Measurements from ENCODE around the gene ZNF595. TPM values are rescaled to one million over a fixed set of nuclear protein-coding genes. Genes with fewer than 3 reads are reported as not detected.
"Not testable (repeated sequence)": the region's sequence is repeated elsewhere in the genome, so short reads cannot be mapped to it uniquely, and the experiment has no call there.

The ZNF595 gene
- polyA plus RNA-seq, 3 donors = 0.58 to 7.3 (median 1.6) TPM

- H3K4me3 ChIP-seq (replicated peaks in 1 of 3; ENCODE audit: low read depth in 2 of 3, low read length in 3 of 3); H4K20me1 ChIP-seq (ENCODE audit: insufficient read depth, low read length); H3K27me3 ChIP-seq (ENCODE audit: control insufficient read depth in 2 of 2, insufficient read depth in 2 of 2, low read length in 2 of 2); H3K27ac ChIP-seq (ENCODE audit: low read depth in 1 of 2, low read length in 2 of 2); H3K27ac Mint-ChIP-seq; H3K36me3 ChIP-seq (replicated peaks in 1 of 2; ENCODE audit: control insufficient read depth in 1 of 2, insufficient read depth in 2 of 2, low read length in 2 of 2); H3K79me2 ChIP-seq (ENCODE audit: insufficient read depth, low read length); H3K4me1 ChIP-seq (ENCODE audit: control insufficient read depth in 1 of 2, insufficient read depth in 2 of 2, low read length in 2 of 2); H3K4me1 Mint-ChIP-seq; H2AFZ ChIP-seq (ENCODE audit: insufficient read depth, low read depth, low read length, poor library complexity, severe bottlenecking); H3K27me3 Mint-ChIP-seq (ENCODE audit: low read depth in 3 of 3); H3K36me3 Mint-ChIP-seq; H3K4me3 Mint-ChIP-seq; H3K9ac ChIP-seq (ENCODE audit: insufficient read depth, low read length, poor library complexity, severe bottlenecking); intact Hi-C loops (cut with micrococcal nuclease); H3K4me2 ChIP-seq (replicated peaks; ENCODE audit: extremely low read depth, low read length, poor library complexity, severe bottlenecking): not testable (repeated sequence)
- peaks cover 0 to 13% (median 8%) of the 10 kb centered on the region in 7 donors for H3K9me3 Mint-ChIP-seq
- WGBS (ENCODE audit: insufficient coverage) = 55% methylated on average over 8 of the region's 21 CpGs
- TF ChIP-seq CTCF (IDR thresholded peaks at IDR 0.05) = peak; percentile 43
- DNase-seq = peak in 1 of 3 donors; percentile 5
- peaks cover 11 to 12% of the 10 kb centered on the region in 2 donors for H3K9me3 ChIP-seq (replicated peaks in 1 of 2; ENCODE audit: control insufficient read depth in 1 of 2, insufficient read depth in 1 of 2, low read length in 2 of 2)
Observed at GRCh38 chr4:11816-12417, 41.2 kb upstream of the ZNF595 start.

- H4K20me1 ChIP-seq (ENCODE audit: insufficient read depth, low read length); H3K9me3 ChIP-seq (replicated peaks in 1 of 2; ENCODE audit: control insufficient read depth in 1 of 2, insufficient read depth in 1 of 2, low read length in 2 of 2); H3K27me3 ChIP-seq (ENCODE audit: control insufficient read depth in 2 of 2, insufficient read depth in 2 of 2, low read length in 2 of 2); H3K9me3 Mint-ChIP-seq; H3K4me1 Mint-ChIP-seq; H3K36me3 Mint-ChIP-seq; H3K36me3 ChIP-seq (replicated peaks in 1 of 2; ENCODE audit: control insufficient read depth in 1 of 2, insufficient read depth in 2 of 2, low read length in 2 of 2); H3K27ac ChIP-seq (ENCODE audit: low read depth in 1 of 2, low read length in 2 of 2); H3K4me3 ChIP-seq (replicated peaks in 1 of 3; ENCODE audit: low read depth in 2 of 3, low read length in 3 of 3); H3K4me2 ChIP-seq (replicated peaks; ENCODE audit: extremely low read depth, low read length, poor library complexity, severe bottlenecking); H3K4me1 ChIP-seq (ENCODE audit: control insufficient read depth in 1 of 2, insufficient read depth in 2 of 2, low read length in 2 of 2); H3K4me3 Mint-ChIP-seq; H3K79me2 ChIP-seq (ENCODE audit: insufficient read depth, low read length); H3K9ac ChIP-seq (ENCODE audit: insufficient read depth, low read length, poor library complexity, severe bottlenecking); DNase-seq; H2AFZ ChIP-seq (ENCODE audit: insufficient read depth, low read depth, low read length, poor library complexity, severe bottlenecking); intact Hi-C loops (cut with micrococcal nuclease); H3K27me3 Mint-ChIP-seq (ENCODE audit: low read depth in 3 of 3); H3K27ac Mint-ChIP-seq: not testable (repeated sequence)
- WGBS (ENCODE audit: insufficient coverage) = no CpG with 5 or more reads among the region's 3 CpGs
Observed at GRCh38 chr4:18128-18527, 35.0 kb upstream of the ZNF595 start.

- H3K9me3 ChIP-seq (replicated peaks in 1 of 2; ENCODE audit: control insufficient read depth in 1 of 2, insufficient read depth in 1 of 2, low read length in 2 of 2); H3K4me2 ChIP-seq (replicated peaks; ENCODE audit: extremely low read depth, low read length, poor library complexity, severe bottlenecking); H3K4me1 ChIP-seq (ENCODE audit: control insufficient read depth in 1 of 2, insufficient read depth in 2 of 2, low read length in 2 of 2); H3K4me3 ChIP-seq (replicated peaks in 1 of 3; ENCODE audit: low read depth in 2 of 3, low read length in 3 of 3); H2AFZ ChIP-seq (ENCODE audit: insufficient read depth, low read depth, low read length, poor library complexity, severe bottlenecking); H3K36me3 Mint-ChIP-seq; H3K4me1 Mint-ChIP-seq; H3K9me3 Mint-ChIP-seq; H3K79me2 ChIP-seq (ENCODE audit: insufficient read depth, low read length); H3K27me3 ChIP-seq (ENCODE audit: control insufficient read depth in 2 of 2, insufficient read depth in 2 of 2, low read length in 2 of 2); H4K20me1 ChIP-seq (ENCODE audit: insufficient read depth, low read length); H3K27ac ChIP-seq (ENCODE audit: low read depth in 1 of 2, low read length in 2 of 2); H3K9ac ChIP-seq (ENCODE audit: insufficient read depth, low read length, poor library complexity, severe bottlenecking); intact Hi-C loops (cut with micrococcal nuclease); H3K36me3 ChIP-seq (replicated peaks in 1 of 2; ENCODE audit: control insufficient read depth in 1 of 2, insufficient read depth in 2 of 2, low read length in 2 of 2); H3K27me3 Mint-ChIP-seq (ENCODE audit: low read depth in 3 of 3); H3K4me3 Mint-ChIP-seq; H3K27ac Mint-ChIP-seq; DNase-seq: not testable (repeated sequence)
- no CpG with 5 or more reads among the region's 1 CpG for WGBS (ENCODE audit: insufficient coverage)
Observed at GRCh38 chr4:18589-18988, 34.5 kb upstream of the ZNF595 start.

- H3K27ac Mint-ChIP-seq; H3K9me3 ChIP-seq (replicated peaks in 1 of 2; ENCODE audit: control insufficient read depth in 1 of 2, insufficient read depth in 1 of 2, low read length in 2 of 2); H3K9me3 Mint-ChIP-seq; H3K9ac ChIP-seq (ENCODE audit: insufficient read depth, low read length, poor library complexity, severe bottlenecking); H4K20me1 ChIP-seq (ENCODE audit: insufficient read depth, low read length); H3K27me3 Mint-ChIP-seq (ENCODE audit: low read depth in 3 of 3); H3K79me2 ChIP-seq (ENCODE audit: insufficient read depth, low read length); H3K4me3 Mint-ChIP-seq; DNase-seq; H3K36me3 ChIP-seq (replicated peaks in 1 of 2; ENCODE audit: control insufficient read depth in 1 of 2, insufficient read depth in 2 of 2, low read length in 2 of 2); H3K4me1 Mint-ChIP-seq; H3K27me3 ChIP-seq (ENCODE audit: control insufficient read depth in 2 of 2, insufficient read depth in 2 of 2, low read length in 2 of 2); H3K4me2 ChIP-seq (replicated peaks; ENCODE audit: extremely low read depth, low read length, poor library complexity, severe bottlenecking); intact Hi-C loops (cut with micrococcal nuclease); H3K4me3 ChIP-seq (replicated peaks in 1 of 3; ENCODE audit: low read depth in 2 of 3, low read length in 3 of 3); H3K27ac ChIP-seq (ENCODE audit: low read depth in 1 of 2, low read length in 2 of 2); H3K4me1 ChIP-seq (ENCODE audit: control insufficient read depth in 1 of 2, insufficient read depth in 2 of 2, low read length in 2 of 2); H3K36me3 Mint-ChIP-seq; H2AFZ ChIP-seq (ENCODE audit: insufficient read depth, low read depth, low read length, poor library complexity, severe bottlenecking): not testable (repeated sequence)
- no CpG with 5 or more reads among the region's 2 CpGs for WGBS (ENCODE audit: insufficient coverage)
Observed at GRCh38 chr4:22882-23281, 30.2 kb upstream of the ZNF595 start.
